ENCODE results near the gene ZNF775.

- TF ChIP-seq, protein P1, sequence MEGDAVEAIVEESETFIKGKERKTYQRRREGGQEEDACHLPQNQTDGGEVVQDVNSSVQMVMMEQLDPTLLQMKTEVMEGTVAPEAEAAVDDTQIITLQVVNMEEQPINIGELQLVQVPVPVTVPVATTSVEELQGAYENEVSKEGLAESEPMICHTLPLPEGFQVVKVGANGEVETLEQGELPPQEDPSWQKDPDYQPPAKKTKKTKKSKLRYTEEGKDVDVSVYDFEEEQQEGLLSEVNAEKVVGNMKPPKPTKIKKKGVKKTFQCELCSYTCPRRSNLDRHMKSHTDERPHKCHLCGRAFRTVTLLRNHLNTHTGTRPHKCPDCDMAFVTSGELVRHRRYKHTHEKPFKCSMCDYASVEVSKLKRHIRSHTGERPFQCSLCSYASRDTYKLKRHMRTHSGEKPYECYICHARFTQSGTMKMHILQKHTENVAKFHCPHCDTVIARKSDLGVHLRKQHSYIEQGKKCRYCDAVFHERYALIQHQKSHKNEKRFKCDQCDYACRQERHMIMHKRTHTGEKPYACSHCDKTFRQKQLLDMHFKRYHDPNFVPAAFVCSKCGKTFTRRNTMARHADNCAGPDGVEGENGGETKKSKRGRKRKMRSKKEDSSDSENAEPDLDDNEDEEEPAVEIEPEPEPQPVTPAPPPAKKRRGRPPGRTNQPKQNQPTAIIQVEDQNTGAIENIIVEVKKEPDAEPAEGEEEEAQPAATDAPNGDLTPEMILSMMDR (IDR thresholded peaks at IDR 0.05), result no peak
- no peak for TF ChIP-seq POLR2A (IDR thresholded peaks at IDR 0.05)
These were observed 31.0 kb downstream of the ZNF775 start for GRCh38 chr7:150410131-150410530.

Measured in lower leg skin (tissue), 3 donors.